Stimulated activated CD4-positive, alpha-beta T cell treated with anti-CD3 and anti-CD28 coated beads, Interleukin-4, amount 100 ng/mL, for 4 hours (primary cell): ENCODE results near the gene C1orf116.

Experiments
- DNase-seq, 2 experiments: peaks; one replicate each; pipeline ENCODE4 v3.0.0-alpha.2; 2020

C1orf116 gene

DNA sequence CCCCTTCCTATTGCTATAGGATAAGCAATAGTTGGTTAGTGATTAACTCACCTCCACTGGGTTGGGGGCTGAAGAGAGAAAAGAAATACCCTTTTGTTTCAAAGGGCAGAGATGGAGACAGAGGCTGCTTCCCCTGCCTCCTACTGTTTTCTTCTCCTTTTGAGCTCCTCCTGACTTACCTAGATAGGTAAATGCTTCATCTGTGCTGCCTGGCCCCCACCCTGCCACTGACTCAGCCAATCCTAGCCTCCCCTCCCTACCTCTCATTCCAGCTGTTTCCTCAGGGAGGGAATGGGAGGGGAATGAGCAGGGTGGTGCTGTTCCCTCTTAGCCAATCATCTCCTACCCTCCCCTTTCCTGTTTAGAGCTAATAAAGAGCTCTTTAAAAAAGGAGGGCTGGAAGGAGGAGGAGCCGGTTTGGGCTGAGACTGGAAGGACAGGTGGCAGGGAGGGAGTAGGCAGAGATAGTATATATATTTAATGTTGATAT, at the start of gene C1orf116:
Gene C1orf116, minus strand, starts transcription at position 229 of the 490 bp plus-strand sequence. CDS start 5,158 bp downstream, outside the sequence.
- no peak for DNase-seq

DNA sequence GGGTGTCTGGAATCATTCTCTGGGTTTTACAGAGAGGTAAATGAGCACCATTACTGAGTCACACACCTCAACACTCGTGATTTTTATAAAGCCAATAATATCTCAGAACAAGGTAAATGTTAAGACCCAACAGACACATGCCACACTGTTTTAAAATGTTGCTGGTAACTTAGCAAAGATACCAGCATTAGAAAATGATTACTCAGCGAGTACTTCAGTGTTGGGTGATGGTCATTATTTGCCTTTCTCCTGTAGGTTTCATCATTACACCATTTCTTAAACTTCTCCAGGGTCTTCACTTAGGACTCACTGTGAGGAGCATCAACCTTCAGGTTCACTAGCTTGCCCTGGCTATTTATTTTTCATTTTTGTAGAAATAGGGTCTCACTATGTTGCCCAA, 49.2 kb upstream of the C1orf116 start:
- no peak for DNase-seq

DNA sequence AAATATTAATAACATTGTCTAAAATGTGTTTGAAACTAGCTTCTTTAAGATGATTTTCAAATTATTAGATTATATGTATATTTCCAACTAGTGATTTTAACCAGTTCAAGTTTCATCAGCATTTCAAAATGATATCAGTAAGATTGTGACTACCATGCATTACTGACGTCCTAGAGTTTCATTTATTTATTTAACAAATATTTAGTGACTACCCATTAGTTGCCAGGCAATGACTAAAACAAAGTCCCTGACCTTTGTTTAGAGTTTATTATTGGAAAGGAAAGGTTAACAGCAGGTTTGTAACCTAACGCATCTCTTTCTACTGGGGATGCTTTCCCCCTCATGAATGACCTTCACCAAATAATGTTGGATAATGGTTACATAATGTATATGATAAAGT, 48.5 kb upstream of the C1orf116 start:
- no peak for DNase-seq

DNA sequence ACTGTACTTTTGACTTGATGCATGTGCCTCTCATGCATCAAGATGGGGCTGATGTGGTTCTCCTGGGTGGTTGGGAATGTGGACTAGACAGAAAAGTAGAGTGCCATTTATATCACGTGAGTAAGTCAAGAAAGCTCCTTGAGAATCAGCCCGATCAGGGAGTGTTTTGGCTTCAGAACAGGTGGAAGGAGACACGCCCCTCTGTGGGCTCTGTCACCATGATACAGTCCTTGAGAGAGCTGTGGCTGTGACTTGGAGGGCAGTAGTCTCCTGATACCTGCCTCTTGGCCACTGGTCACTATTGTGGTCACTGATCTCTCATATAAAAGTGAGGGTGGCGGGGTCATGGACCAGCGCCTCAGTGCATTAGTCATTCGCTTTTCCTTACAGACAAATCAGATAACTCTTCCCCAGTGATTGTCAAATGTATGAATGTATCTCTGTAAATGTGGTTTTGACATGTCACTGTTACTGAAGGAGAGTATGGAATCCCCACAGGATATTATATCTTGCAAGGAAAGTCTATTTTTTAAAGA, 47.2 kb upstream of the C1orf116 start:
- no peak for DNase-seq

DNA sequence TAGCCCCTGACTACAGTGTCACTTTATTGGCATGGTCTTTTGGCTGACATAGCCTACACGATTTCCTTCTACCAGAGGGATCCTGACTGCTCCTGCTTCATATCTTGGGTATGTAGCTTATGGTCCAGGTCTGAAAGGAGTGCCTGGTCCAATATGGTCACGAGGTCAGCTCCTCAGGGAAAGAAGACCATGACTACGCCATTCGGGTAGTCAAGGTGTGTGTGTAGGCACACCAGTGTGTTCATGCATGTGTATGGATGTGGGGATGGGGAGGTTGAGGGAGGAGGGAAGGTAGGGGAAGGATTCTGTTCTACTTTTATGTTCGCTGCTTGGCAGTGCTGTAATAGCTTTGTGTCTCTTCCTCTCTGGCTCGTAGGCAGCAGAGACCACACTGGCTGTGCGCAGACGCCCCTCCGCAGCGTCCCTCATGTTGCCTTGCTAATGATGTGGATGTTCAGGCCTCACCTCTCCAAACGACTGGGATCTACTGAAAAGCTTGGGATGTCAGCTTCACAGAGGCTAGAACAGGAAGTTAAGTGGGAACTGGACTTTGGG, 46.1 kb upstream of the C1orf116 start:
- no peak for DNase-seq

DNA sequence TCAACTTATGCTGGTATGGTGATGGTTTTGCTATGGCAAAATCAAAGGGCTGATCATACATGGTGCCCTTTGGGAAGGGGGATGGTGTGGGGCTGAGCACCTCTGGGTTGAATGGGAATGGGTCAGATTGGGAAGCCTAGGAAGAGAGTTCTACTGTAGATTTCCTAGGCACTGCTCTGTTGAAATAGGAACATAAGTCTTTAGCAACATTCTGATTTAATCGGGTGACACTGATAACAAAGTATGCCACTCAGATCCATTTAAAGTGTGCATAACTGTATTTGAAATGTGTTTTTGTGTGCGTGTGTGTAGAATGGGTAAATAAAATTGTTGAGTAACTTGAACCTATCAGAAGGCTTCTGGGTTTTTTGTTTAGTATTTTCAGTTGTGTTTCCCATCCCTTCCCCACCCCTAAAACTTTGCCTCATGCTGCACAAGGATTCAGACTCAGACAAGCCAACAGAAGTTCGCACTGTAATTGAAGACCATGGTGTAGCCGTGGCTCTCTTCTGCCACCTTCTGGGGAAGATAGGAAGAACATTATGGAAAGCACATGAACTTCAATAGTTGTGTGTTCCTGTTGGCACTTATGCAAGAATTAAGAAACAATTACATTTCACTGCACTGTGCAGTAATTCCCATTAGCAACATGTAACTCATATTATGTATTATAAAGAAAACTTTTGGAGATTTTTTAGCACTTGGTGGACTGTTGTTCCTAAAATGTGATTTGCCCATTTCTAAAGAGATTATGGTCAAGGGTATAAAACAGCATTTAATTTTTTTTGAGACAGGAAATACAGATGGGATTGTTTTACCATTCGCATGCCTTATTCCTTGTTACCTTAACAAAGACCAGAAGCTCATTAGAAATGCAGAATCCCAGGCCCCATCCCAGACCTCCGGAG, 45.2 kb upstream of the C1orf116 start:
- DNase-seq: peak; percentile 30 to 50

DNA sequence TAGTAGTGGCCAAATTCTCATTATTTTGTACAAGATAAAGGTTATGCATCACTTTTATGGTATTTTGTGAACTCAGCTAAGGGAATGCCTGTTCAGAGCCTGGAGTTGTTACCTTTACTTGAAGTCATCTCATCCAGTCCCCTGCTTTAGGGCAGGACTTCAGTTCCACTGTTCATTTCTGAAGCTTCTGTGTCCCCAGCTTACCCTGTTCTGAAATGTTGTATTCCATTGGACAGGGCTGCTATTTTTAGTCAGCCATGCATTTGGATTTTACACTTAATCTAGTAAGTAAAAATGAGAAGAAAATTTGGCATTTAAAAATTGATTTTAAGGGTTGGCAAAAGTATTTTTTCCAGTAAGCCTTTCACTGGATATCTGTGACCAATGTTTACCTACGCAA, 44.5 kb upstream of the C1orf116 start:
- no peak for DNase-seq

DNA sequence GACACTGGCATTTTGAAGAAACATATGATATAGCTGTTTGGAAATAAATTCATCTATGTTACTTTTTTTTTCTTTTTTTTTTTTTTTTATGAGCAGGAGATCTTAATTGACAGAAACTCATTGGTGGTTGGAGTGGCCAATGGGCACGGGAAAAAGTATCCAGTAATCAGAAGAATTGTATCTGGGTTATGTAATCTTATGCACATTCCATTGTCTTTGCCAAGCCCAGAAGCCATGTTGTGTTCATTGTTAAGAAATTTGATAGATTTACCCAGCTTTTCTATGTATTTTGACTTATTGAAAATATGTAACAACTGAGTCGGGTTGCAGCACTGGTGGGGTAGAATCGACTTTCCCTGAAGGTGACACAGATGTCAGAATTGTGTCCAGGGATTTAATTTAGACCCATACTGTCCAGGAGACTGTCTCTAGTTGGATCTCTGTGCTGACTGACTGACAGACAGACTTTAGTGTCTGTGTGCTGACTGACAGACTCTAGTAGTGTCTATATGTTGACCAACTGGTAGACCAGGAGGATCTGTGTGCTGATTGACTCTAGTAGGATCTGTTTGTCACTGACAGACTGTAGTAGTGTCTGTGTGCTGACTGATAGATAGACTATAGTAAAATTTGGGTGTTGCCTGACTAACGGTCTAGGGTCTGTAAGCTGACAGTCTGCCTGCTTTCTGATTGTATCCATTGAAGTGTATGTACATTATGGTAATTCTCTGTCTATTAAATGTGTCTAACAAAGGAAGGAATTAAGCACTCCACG, 43.8 kb upstream of the C1orf116 start:
- DNase-seq: no peak

DNA sequence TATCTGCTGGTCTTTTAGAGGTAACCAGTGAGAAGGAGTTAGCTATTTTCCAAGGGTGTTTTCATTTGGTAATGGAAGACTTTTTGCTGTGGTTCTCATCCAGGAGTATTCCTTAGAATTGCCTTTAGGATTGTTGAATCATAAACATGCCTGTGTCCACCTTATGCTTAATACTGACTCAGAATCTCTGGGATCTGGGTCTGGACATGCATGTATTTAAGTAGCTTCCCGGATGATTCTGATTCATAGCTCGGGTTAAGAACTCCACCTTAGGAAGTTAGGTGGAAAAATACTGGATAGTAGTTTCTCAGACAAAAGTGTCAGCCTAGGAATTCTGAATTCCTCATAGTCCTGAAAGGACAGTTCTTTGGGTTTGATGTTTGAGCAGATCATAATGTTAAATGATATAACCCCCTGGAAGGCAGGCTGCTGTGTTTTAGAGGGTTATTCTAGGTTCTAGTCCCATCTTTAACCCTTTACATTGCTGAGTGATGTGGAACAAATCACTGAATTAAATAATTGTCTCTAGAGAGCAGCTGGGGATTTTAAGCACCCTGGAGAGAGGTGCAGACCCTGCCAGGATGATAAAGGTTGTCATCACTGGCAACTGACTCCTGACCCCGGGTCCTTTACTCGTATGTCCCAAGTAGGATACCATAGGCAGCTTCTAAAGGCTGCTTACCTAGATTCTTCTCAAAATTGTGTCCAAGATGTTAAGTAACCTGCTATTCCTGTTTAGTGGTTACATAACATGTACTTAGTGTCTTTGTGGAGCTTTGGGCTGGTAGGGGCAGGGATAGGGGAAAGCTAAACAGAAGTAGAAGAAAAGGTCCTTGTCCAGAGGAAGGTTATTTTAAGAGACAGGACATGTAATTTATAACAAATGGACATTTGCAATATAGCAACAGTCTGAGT, 41.6 kb upstream of the C1orf116 start:
- no peak for DNase-seq

DNA sequence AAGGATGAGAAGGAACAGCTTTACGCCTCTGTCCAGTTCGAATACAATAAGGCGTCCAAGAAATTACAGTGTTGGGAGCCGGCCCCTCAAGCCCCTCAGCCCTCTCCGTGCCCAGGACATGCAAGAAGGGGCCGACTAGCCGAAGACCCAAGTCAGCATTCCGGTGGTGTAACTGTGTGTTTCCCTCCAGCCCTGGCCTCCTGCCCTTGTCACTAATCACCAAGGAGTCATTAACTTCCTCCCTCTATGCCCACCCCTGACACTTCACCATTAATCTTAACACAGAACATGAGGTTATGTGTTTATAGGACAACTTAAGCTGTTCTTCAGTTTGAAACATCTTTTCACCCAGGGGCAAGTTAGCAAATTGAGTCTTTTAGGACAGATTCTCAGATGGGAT, 39.7 kb upstream of the C1orf116 start:
- DNase-seq: no peak

DNA sequence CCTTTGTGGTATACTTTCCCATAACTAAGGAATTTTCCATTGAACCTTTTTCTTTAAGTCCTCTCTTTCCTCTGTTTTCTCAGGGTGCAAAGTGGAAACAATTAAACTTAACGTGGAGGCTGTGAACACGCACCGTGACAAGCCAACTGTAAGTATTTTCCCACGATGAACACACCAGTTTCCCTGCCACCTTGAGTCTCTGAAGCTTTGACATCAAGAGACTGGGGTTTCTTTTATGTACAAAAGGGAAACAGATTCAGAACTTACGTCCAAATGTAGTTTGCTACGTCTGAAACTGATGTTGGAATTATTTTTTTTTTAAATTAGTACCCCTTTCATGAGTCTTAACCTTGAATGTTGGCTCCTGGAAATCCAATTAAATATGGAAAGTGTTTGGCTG, 38.9 kb upstream of the C1orf116 start:
- no peak for DNase-seq

DNA sequence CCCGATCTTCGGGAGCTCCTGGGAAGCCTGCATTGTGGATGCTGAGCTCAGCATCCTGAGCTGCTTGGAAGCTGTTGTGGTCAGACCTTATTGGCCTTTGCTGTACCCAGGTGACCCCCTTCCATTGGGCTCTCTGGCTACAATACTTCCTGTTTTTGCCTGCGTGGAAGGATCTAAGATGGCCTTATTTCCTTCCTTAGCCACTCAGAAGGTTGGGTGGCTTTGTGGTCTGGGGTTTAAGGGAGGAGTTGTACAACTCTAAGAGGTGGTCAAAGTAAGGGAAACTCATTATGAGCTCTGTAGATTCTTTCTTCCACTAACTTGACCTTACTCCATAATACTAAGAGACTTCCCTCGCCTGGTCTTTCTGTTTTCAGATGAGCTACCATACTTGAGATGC, 38.3 kb upstream of the C1orf116 start:
- no peak for DNase-seq

DNA sequence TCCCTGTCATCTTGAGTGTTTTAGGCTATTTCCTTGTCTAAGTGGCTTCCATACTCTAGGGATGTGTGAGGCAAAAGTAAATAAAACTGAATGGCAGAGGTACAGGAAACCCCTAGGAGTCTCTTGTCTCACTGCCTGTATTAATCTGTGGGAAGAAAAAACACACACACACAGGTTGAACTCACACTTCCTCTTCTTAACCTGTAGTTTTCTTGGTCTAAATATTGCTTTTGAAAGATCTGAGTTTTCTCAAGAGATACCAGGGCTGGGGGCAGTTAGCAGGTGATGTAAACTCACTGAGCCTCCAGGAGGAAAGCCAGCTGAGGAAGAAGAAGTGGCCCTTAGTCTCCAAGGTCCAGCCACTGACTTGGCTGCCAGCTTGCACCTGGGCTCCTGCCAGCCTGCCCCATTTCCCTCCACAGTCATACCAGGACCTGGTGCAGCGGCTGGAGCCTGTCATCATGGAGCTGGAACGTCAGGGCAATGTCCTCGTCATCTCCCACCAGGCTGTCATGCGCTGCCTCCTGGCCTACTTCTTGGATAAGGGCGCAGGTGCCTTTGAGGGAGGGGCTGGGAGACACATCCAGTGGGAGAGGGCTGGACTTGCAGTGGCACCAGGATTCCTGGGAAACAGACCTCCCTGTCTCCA, 37.4 kb upstream of the C1orf116 start:
- DNase-seq: no peak

DNA sequence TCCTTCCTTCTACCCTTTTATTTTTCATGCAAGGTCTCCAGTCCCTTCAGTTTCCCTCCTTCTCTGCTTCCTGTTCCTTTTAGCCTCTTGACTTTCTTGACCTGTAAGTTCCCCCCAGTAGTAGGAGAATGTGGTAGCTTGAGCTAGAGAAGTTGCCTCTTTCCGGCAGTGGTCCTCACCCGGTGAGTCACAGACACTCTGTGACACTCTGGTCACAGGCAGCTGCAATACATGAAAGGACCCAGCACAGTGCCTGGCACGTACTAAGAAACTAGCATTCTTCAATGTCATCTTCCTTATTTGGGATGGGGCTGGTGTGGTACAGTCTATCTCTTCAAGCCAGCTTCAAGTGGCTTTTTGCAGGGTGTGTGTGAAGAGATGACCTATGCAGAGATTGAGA, 36.5 kb upstream of the C1orf116 start:
- no peak for DNase-seq

DNA sequence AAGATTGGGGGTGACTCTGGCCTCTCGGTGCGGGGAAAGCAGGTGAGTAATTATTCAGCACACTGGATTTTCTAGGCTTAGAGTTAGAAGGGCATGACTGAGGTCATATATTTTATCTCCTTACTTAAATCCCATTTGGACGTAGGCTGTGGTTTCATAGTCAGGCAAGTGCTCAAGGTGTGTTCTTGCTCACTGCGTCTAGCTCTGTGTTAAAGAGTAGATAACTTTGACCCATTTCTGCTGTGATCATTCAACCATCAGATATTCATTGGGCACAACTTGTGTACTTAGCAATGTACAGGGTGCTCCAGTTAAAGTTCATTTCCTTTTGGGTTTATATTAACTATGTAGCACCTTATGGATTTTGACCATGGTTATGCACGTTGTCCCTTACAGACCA, 35.1 kb upstream of the C1orf116 start:
- no peak for DNase-seq

DNA sequence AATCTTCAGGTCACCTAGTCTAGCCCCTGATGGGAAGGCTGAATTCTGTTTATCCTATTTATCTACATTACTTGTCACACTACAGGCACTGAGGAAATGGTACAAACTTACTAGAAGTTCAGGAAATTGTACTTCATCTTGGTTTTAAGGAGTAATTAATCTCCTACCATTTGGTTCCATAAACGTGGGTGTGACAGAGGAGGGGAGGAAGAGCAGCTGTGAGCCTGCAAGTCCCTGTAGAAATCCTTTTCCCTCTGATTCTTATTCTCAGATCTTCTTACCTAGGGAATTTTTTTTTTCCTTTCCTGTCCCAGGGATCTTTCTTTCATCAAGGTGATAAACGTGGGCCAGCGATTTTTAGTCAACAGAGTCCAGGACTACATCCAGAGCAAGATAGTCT, 34.6 kb upstream of the C1orf116 start:
- no peak for DNase-seq

DNA sequence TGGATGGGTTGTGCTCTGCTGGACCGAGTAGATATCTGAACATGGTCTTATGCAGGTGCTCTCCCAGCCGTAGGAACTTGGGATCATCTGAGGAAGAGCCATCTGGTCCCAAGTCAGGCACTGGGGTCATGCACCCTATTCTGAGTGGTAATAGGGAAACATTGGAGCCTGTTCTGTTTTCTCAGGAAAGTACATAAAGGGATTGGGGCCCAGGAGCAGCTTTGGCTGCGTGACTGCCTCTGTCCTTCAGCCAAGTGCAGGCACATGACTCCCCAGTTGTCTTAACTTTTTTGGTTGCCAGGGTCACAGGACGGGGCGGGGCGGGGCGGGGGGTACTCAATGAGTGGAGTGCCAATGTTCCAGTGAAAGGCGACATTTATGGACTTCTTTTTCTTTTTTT, 32.0 kb upstream of the C1orf116 start:
- DNase-seq: no peak

DNA sequence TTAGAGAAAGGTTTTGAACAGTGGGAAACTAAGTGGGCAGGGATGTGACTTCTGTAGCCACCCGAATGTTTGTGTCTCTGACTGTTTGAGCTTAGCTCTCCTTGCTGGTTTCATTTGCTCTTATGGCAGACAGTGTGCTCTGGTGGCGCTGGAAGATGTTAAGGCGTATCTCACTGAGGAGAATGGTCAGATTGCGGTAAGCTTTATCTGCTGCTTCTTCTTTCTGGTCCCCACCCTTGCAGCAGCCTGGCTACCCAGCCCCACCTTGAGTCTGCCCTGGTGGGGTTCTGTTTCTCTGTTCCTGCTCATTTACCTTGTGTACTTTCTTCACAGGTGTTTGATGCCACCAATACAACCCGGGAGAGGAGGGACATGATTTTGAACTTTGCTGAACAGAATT, 30.5 kb upstream of the C1orf116 start:
- no peak for DNase-seq

DNA sequence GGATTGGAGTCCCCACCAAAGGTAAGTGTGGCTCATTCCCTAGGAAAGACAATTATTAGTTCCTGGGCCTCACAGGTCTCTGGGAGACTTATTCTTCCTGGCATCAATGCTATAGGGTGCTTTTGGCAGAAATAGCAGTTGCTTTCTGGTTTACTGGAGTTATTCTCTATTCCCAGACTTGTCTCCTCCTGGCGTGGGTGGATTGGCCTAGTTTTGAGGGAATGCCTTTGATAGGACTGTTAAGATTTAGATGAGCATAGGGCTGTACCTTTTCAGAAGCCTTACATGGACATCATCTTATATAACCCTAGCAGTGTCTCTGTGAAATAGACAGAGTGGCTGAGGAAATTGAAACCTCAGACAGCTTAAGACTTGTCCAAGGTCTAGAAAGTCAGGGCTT, 29.5 kb upstream of the C1orf116 start:
- DNase-seq: no peak

DNA sequence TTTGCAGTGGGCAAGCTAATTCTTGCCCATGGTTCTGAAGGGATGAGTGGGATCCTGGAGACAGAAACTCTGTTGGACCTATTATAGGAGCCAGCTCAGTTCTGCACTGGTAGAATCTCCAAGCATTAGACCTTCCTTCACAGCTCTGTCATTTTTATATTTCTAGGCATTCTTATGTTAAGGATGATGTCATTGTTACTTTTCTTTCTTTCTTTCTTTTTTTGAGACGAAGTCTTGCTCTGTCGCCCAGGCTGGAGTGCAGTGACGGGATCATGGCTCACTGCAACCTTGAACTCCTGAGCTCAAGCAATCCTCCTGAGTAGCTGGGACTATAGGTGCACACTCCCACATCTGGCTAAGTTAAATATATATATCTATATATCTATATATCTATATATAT, 28.0 kb upstream of the C1orf116 start:
- no peak for DNase-seq

DNA sequence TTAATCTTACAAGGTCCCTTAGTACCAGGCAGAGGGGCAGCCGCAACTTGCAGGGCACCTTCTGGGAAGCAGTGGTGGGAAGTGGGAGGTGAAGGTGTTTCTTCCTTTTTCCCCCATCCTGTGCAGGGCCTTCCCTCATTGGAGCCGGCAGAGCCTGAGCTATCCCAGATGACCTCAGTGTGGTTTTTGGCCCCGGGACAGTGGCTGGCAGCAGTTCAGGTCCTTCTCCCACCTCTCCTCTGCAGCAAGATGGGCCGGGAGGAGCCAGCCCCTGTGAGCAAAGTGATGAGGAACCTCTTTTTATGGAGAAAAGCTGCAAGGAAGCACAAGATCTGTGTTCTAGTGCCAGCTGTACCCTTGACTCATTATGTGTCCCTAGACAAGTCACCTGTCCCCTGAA, 27.3 kb upstream of the C1orf116 start:
- no peak for DNase-seq
